ENCODE data around the gene KLK6.

The KLK6 gene

DNA sequence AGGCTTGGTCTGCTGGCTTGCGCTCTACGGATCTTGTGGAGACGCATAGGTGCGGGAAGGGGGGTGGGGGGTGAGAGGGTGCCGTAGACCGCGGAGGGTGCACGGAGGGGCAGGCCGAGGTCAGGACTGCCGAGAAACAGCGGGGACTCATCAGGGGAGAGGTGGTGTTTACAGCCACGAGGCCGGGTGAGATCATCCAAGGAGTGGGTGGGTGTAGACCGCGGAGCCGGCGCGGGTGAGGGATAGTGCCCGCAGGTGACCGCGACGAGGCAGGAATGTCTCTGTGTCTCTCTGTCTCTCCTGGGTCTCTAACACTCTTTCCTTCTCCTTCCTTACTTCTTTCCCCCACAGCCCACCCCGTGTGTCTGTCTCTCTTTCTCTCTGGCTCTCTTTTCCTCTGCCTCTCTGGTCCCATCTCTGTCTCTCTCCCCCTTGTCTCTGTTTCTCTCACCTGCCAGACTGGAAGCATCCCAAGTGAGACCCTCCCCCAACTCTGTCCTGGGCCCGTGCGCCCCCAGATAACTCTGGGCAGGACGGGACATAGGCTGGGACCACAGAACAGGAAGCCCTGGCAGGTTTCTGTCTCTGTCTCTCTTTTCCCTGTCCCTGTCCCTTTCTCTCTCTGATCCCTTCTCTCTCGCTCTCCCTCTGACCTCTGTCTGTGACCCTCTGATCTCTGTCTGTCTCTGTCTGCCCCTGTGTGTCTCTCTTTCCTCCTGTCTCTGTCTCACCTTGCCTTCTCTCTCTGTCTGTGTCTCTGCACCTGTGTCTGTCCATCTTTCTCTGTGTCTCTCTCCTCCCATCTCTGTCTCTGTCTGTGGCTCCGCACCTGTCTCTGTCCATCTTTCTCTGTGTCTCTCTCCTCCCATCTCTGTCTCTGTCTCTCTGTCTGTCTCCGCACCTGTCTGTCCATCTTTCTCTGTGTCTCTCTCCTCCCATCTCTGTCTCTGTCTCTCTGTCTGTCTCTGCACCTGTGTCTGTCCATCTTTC is 56.4 kb downstream of the KLK6 start:
- Histone ChIP-seq H3K9me3 (ENCODE audit: control insufficient read depth in 5 of 5, low read length in 5 of 5) (no peaks in the 10 kb centered on the region), H3K36me3 (ENCODE audit: control insufficient read depth in 5 of 5, insufficient read depth in 5 of 5, low read length in 5 of 5) (no peaks in the 10 kb centered on the region), H3K27ac (ENCODE audit: low read depth, low read length) (no peak overlapping the region), H3K9ac (ENCODE audit: low read length in 5 of 5) (no peak overlapping the region), H3K27me3 (ENCODE audit: control insufficient read depth in 5 of 5, insufficient read depth in 4 of 5, low read length in 5 of 5) (peaks cover 28 to 67% (median 58%) of the 10 kb centered on the region in 5 donors), H3K4me3 (ENCODE audit: low read depth in 1 of 5, low read length in 5 of 5) (no peak overlapping the region), H3K4me1 (ENCODE audit: control insufficient read depth in 5 of 5, insufficient read depth in 5 of 5, low read length in 5 of 5) (peaks cover 0 to 7% (median 4%) of the 10 kb centered on the region in 5 donors)

DNA sequence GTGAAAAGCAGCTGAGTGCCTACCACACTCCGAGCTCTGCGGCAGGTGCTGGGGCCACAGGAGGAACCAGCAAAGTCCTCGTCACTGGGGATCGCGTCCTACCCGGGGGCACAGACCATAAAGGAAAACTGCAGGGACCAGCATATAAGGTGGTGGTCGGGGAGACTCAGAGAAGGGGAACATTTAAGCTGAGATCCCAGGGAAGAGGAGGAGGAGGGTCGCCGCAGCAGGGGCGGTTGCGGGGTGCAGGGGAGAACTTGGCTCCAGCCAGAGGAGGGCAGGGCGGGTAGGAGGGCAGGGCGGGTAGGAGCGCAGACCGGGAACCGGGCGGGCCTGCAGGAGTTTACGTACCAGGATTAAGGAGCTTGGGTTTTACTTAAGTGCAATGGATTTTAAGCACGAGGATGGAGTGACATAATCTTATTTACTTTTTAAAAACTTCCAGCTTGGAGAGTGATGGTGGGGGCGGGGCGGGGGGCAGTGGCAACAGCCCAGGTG is 57.2 kb downstream of the KLK6 start:
- Histone ChIP-seq H3K9me3 (ENCODE audit: control insufficient read depth in 5 of 5, low read length in 5 of 5) (no peaks in the 10 kb centered on the region), H3K36me3 (ENCODE audit: control insufficient read depth in 5 of 5, insufficient read depth in 5 of 5, low read length in 5 of 5) (no peaks in the 10 kb centered on the region), H3K4me3 (ENCODE audit: low read depth in 1 of 5, low read length in 5 of 5) (no peak overlapping the region), H3K9ac (ENCODE audit: low read length in 5 of 5) (no peak overlapping the region), H3K4me1 (ENCODE audit: control insufficient read depth in 5 of 5, insufficient read depth in 5 of 5, low read length in 5 of 5) (peaks cover 0 to 7% (median 4%) of the 10 kb centered on the region in 5 donors), H3K27me3 (ENCODE audit: control insufficient read depth in 5 of 5, insufficient read depth in 4 of 5, low read length in 5 of 5) (peaks cover 28 to 69% (median 59%) of the 10 kb centered on the region in 5 donors), H3K27ac (ENCODE audit: low read depth, low read length) (no peak overlapping the region)

DNA sequence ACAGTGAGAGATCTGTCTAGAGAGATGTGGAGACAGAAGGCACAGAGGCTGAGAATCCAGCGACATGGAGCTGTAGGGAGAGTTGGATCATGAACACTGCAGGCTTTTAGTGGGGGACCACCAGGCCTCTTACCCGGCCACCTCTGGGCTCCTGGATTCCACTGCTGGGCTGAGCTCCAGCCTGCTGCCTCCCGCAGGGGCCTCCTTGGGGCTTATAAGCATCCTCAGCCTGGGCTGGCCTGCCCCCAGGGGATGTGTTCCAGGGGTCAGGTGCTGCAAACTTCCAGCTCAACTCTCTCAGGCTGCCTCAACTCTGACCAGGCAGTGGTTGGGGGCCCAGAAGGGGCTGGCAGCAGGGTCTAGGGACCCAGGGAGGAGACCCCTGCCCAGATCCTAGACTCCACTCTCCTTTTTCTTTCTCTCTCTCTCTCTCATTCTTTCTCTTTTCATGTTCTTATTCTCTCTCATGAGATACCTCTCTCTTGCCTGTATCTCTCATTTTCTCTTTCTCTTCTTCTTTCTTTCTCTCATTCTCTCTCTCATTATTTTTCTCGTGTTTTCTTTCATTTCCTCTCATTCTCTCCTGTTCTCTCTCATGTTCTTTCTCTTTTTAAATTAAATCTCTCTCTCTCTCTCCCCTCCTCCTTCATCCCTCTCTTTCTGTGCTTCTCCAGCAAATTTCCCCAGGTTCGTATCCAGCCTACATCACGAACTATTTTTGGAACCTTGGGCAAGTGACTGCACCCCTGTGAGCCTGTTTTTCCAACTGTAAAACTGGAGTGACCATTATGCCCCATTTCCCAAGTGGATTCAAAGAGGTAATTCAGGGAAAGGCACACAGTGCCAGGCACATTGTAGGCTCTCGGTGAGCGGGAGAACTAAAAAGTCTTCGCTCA is 57.9 kb downstream of the KLK6 start, which contains the start of gene KLK4:
Gene KLK4, minus strand, starts transcription at position 190 of the 896 bp plus-strand sequence. CDS start 657 bp downstream, outside the sequence.
- no peak within 1 kb of the TSS for H3K9ac ChIP-seq (ENCODE audit: low read length in 5 of 5)
- H3K27ac ChIP-seq (ENCODE audit: low read depth, low read length) = no peak within 1 kb of the TSS
- H3K4me1 ChIP-seq (ENCODE audit: control insufficient read depth in 5 of 5, insufficient read depth in 5 of 5, low read length in 5 of 5) = peaks cover 0 to 7% (median 4%) of the 10 kb centered on the region in 5 donors
- H3K27me3 ChIP-seq (ENCODE audit: control insufficient read depth in 5 of 5, insufficient read depth in 4 of 5, low read length in 5 of 5) = peaks cover 28 to 66% (median 58%) of the 10 kb centered on the region in 5 donors
- no peaks in the 10 kb centered on the region for H3K36me3 ChIP-seq (ENCODE audit: control insufficient read depth in 5 of 5, insufficient read depth in 5 of 5, low read length in 5 of 5)
- H3K9me3 ChIP-seq (ENCODE audit: control insufficient read depth in 5 of 5, low read length in 5 of 5) = no peaks in the 10 kb centered on the region
- no peak within 1 kb of the TSS for H3K4me3 ChIP-seq (ENCODE audit: low read depth in 1 of 5, low read length in 5 of 5)

DNA sequence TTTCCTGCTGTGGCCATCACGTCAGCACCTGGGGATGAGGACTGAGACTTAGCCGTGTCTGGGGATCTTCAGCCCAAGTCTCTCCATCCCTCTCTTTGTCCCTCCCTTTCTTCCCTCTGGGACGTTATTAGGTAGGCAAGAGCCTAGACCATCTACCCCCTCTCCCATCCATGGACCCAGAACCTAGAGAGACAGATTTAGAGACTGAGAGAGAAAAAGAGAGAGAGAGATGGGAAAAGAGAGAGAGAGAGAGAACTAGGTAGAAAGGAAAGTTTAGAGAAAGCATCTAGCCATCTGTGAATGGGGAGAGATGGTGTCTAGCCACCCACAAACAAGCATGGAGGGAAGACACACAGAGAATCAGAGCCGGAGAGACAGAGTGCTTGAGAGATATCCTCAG is 58.7 kb downstream of the KLK6 start:
- H3K36me3 ChIP-seq (ENCODE audit: control insufficient read depth in 5 of 5, insufficient read depth in 5 of 5, low read length in 5 of 5) = no peaks in the 10 kb centered on the region
- no peaks in the 10 kb centered on the region for H3K9me3 ChIP-seq (ENCODE audit: control insufficient read depth in 5 of 5, low read length in 5 of 5)
- no peak overlapping the region for H3K27ac ChIP-seq (ENCODE audit: low read depth, low read length)
- no peak overlapping the region for H3K4me3 ChIP-seq (ENCODE audit: low read depth in 1 of 5, low read length in 5 of 5)
- peaks cover 28 to 66% (median 56%) of the 10 kb centered on the region in 5 donors for H3K27me3 ChIP-seq (ENCODE audit: control insufficient read depth in 5 of 5, insufficient read depth in 4 of 5, low read length in 5 of 5)
- no peak overlapping the region for H3K9ac ChIP-seq (ENCODE audit: low read length in 5 of 5)
- H3K4me1 ChIP-seq (ENCODE audit: control insufficient read depth in 5 of 5, insufficient read depth in 5 of 5, low read length in 5 of 5) = peaks cover 0 to 7% (median 4%) of the 10 kb centered on the region in 5 donors

DNA sequence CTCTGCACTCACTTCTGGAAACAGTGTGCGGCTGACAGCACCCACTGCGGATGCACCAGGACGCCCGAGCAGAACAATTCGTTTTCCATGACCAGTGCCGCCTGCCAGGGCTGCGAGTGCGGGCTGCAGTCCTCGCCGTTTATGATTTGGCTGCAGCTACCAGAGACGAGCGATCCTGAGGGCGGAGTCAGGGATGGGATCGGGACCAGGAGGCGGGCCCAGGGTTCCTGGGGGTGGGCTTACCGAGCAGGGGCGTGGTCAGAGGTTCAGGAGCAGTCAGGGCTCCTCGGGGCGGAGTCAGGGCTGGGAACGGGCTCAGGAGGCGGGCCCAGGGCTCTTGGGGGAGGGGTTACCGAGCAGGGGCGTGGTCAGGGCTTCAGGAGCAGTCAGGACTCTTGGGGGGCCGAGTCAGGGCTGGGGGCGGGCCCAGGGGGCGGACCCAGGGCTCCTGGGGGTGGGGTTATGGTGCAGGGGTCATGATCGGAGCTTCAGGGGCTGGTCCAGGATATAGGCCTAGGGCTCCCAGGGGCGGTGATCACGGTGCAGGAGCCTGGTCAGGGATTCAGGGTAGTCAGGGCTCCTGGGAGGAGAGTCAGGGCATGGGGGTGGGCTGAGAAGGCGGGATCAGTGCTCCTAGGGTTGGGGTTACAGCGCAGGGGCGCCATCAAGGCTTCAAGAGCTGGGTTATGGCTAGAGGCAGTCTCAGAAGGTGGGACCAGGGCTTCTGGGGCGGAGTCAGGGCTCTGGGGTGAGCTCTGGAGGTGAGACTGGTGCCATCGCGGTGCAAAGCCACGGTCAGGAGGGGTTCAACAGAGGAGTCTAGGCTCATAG is 59.9 kb downstream of the KLK6 start:
- Histone ChIP-seq H3K27ac (ENCODE audit: low read depth, low read length) (no peak overlapping the region), H3K4me3 (ENCODE audit: low read depth in 1 of 5, low read length in 5 of 5) (no peak overlapping the region), H3K4me1 (ENCODE audit: control insufficient read depth in 5 of 5, insufficient read depth in 5 of 5, low read length in 5 of 5) (peaks cover 0 to 7% (median 4%) of the 10 kb centered on the region in 5 donors), H3K9me3 (ENCODE audit: control insufficient read depth in 5 of 5, low read length in 5 of 5) (no peaks in the 10 kb centered on the region), H3K36me3 (ENCODE audit: control insufficient read depth in 5 of 5, insufficient read depth in 5 of 5, low read length in 5 of 5) (no peaks in the 10 kb centered on the region), H3K9ac (ENCODE audit: low read length in 5 of 5) (no peak overlapping the region), H3K27me3 (ENCODE audit: control insufficient read depth in 5 of 5, insufficient read depth in 4 of 5, low read length in 5 of 5) (peaks cover 26 to 66% (median 56%) of the 10 kb centered on the region in 5 donors)

All from subcutaneous abdominal adipose tissue (tissue), 5 donors.